Dermis blood vessel endothelial cell (primary cell): ENCODE measurements around the gene ABCA4. TPM values are rescaled to one million over a fixed set of nuclear protein-coding genes. Genes with fewer than 3 reads are reported as not detected.

Source experiments
- DNase-seq: peaks from one replicate; pipeline ENCODE4 v3.0.0; 2010
- total RNA-seq: library from RNA; depleted of rRNA; stranded (reverse); fragments of >200 nt; gene quantifications from 2 replicates; pipeline ENCODE4 v1.2.3, GENCODE V29; 2014

ABCA4 gene
- total RNA-seq, 1 donor from 2014 or later: 113 TPM

GRCh38 chr1:94122201-94122970 is 1.4 kb upstream of the ABCA4 start:
- peak; percentile 19 for DNase-seq

- no peak for DNase-seq
Measured at GRCh38 chr1:94121411-94121821, 468 bp upstream of the ABCA4 start.

- no peak for DNase-seq
Measured at GRCh38 chr1:94120570-94120901, 412 bp downstream of the ABCA4 start.

GRCh38 chr1:94119796-94120569 is 965 bp downstream of the ABCA4 start:
- no peak for DNase-seq

- no peak for DNase-seq
Measured at GRCh38 chr1:94119306-94119705, 1.6 kb downstream of the ABCA4 start.

GRCh38 chr1:94118471-94118870 is 2.5 kb downstream of the ABCA4 start:
- DNase-seq: no peak

- no peak for DNase-seq
Measured at GRCh38 chr1:94118013-94118412, 2.9 kb downstream of the ABCA4 start.

- DNase-seq: no peak
Measured at GRCh38 chr1:94117259-94117851, 3.6 kb downstream of the ABCA4 start.

GRCh38 chr1:94115900-94116436 is 5.0 kb downstream of the ABCA4 start:
- DNase-seq: no peak

GRCh38 chr1:94115254-94115899 is 5.6 kb downstream of the ABCA4 start:
- DNase-seq: no peak

- peak; percentile 31 for DNase-seq
Measured at GRCh38 chr1:94113589-94114226, 7.2 kb downstream of the ABCA4 start.

GRCh38 chr1:94111879-94112278 is 9.1 kb downstream of the ABCA4 start:
- DNase-seq: no peak

- no peak for DNase-seq
Measured at GRCh38 chr1:94110946-94111740, 9.8 kb downstream of the ABCA4 start.

GRCh38 chr1:94110021-94110761 is 10.8 kb downstream of the ABCA4 start:
- peak; percentile 90 for DNase-seq

- no peak for DNase-seq
Measured at GRCh38 chr1:94109478-94109877, 11.5 kb downstream of the ABCA4 start.

- no peak for DNase-seq
Measured at GRCh38 chr1:94107141-94107540, 13.8 kb downstream of the ABCA4 start.

GRCh38 chr1:94106716-94107115 is 14.2 kb downstream of the ABCA4 start:
- no peak for DNase-seq

- peak; percentile 52 for DNase-seq
Measured at GRCh38 chr1:94105957-94106529, 14.9 kb downstream of the ABCA4 start.

GRCh38 chr1:94105581-94105952 is 15.4 kb downstream of the ABCA4 start:
- no peak for DNase-seq

- DNase-seq: no peak
Measured at GRCh38 chr1:94104776-94105580, 16.0 kb downstream of the ABCA4 start.
